Measurements from ENCODE around the gene SPTSSA. TPM values are rescaled to one million over a fixed set of nuclear protein-coding genes. Genes with fewer than 3 reads are reported as not detected.

SPTSSA gene
- total and polyA plus RNA-seq, 2 donors (not counting 1 experiment from before 2014, with no cell fraction given) = 3.8 to 6.9 TPM

- no peaks in the 10 kb centered on the region for H4K20me1 ChIP-seq (ENCODE audit: control insufficient read depth, insufficient read depth, low read length, poor library complexity, severe bottlenecking)
- no peaks in the 10 kb centered on the region for H3K4me1 ChIP-seq (ENCODE audit: control insufficient read depth in 2 of 2, insufficient read depth in 2 of 2, low read length in 2 of 2)
- H3K9ac ChIP-seq (ENCODE audit: low read length) = no peak overlapping the region
- DNase-seq (no peak), ATAC-seq (ENCODE audit: low read depth) (no peak)
- H3K9me3 ChIP-seq (ENCODE audit: control extremely low read depth in 1 of 3, control insufficient read depth in 2 of 3, insufficient read depth in 1 of 3, low read length in 2 of 3) = no peaks in the 10 kb centered on the region
- H3K4me1 Mint-ChIP-seq = no peaks in the 10 kb centered on the region
- no peak overlapping the region for H3K27ac Mint-ChIP-seq
- H3K27me3 ChIP-seq (replicated peaks in 1 of 4; ENCODE audit: control extremely low read depth in 1 of 4, control insufficient read depth in 3 of 4, insufficient read depth in 4 of 4, low read length in 3 of 4) = no peaks in the 10 kb centered on the region
- H3K79me2 ChIP-seq (ENCODE audit: control insufficient read depth, insufficient read depth, low read length) = no peaks in the 10 kb centered on the region
- WGBS (ENCODE audit: insufficient coverage) = no CpG with 5 or more reads among the region's 3 CpGs
- TF ChIP-seq EZH2 (IDR thresholded peaks at IDR 0.05; ENCODE audit: borderline replicate concordance, insufficient read depth, low read depth, low read length, poor library complexity, severe bottlenecking) (no peak), CTCF (IDR thresholded peaks at IDR 0.05) (no peak)
- H3K36me3 ChIP-seq (replicated peaks in 1 of 2; ENCODE audit: control extremely low read depth in 1 of 2, control insufficient read depth in 1 of 2, extremely low read depth in 1 of 2, insufficient read depth in 2 of 2, low read length in 1 of 2) = no peaks in the 10 kb centered on the region
- no peaks in the 10 kb centered on the region for H3K9me3 Mint-ChIP-seq (ENCODE audit: insufficient read depth)
- H3K27me3 Mint-ChIP-seq = peaks cover 7% of the 10 kb centered on the region
- H2AFZ ChIP-seq (ENCODE audit: insufficient read depth, low read depth, low read length, poor library complexity, severe bottlenecking) = no peak overlapping the region
- no peak overlapping the region for H3K4me3 ChIP-seq (ENCODE audit: control extremely low read depth in 1 of 5, extremely low read depth in 1 of 5, insufficient read depth in 1 of 5, low read depth in 2 of 5, low read length in 4 of 5)
- CTCF ChIA-PET = interaction anchor here (0.7 kb wide), 1 partner anchor 73 kb away, joined by 3 read pairs; no protein-coding TSS in a partner anchor
- no peak overlapping the region for H3K27ac ChIP-seq (ENCODE audit: low read length in 2 of 2)
- H3K4me2 ChIP-seq (replicated peaks; ENCODE audit: low read depth, low read length, poor library complexity, severe bottlenecking) = no peak overlapping the region
- POLR2A ChIA-PET = no interaction called here
- intact Hi-C loops (cut with micrococcal nuclease) = no loop called here
- H3K4me3 Mint-ChIP-seq = no peak overlapping the region
Observed at GRCh38 chr14:34398024-34398423, 64.0 kb downstream of the SPTSSA start.

GRCh38 chr14:34387974-34388516, 74.0 kb downstream of the SPTSSA start:
- Histone ChIP-seq H3K4me3 (ENCODE audit: control extremely low read depth in 1 of 5, extremely low read depth in 1 of 5, insufficient read depth in 1 of 5, low read depth in 2 of 5, low read length in 4 of 5) (no peak overlapping the region), H3K27me3 (replicated peaks in 1 of 4; ENCODE audit: control extremely low read depth in 1 of 4, control insufficient read depth in 3 of 4, insufficient read depth in 4 of 4, low read length in 3 of 4) (peaks cover 0 to 3% (median 0%) of the 10 kb centered on the region in 4 experiments), H4K20me1 (ENCODE audit: control insufficient read depth, insufficient read depth, low read length, poor library complexity, severe bottlenecking) (no peaks in the 10 kb centered on the region), H3K4me2 (replicated peaks; ENCODE audit: low read depth, low read length, poor library complexity, severe bottlenecking) (no peak overlapping the region), H3K27ac (ENCODE audit: low read length in 2 of 2) (no peak overlapping the region), H3K9ac (ENCODE audit: low read length) (no peak overlapping the region), H3K9me3 (ENCODE audit: control extremely low read depth in 1 of 3, control insufficient read depth in 2 of 3, insufficient read depth in 1 of 3, low read length in 2 of 3) (peaks cover 0 to 28% (median 0%) of the 10 kb centered on the region in 3 donors), H3K4me1 (ENCODE audit: control insufficient read depth in 2 of 2, insufficient read depth in 2 of 2, low read length in 2 of 2) (no peaks in the 10 kb centered on the region), H3K79me2 (ENCODE audit: control insufficient read depth, insufficient read depth, low read length) (no peaks in the 10 kb centered on the region), H3K36me3 (replicated peaks in 1 of 2; ENCODE audit: control extremely low read depth in 1 of 2, control insufficient read depth in 1 of 2, extremely low read depth in 1 of 2, insufficient read depth in 2 of 2, low read length in 1 of 2) (no peaks in the 10 kb centered on the region), H2AFZ (ENCODE audit: insufficient read depth, low read depth, low read length, poor library complexity, severe bottlenecking) (no peak overlapping the region)
- no peak overlapping the region for H3K27ac Mint-ChIP-seq
- no CpG with 5 or more reads among the region's 4 CpGs for WGBS (ENCODE audit: insufficient coverage)
- TF ChIP-seq CTCF (IDR thresholded peaks at IDR 0.05) = no peak
- no peak for TF ChIP-seq EZH2 (IDR thresholded peaks at IDR 0.05; ENCODE audit: borderline replicate concordance, insufficient read depth, low read depth, low read length, poor library complexity, severe bottlenecking)
- POLR2A ChIA-PET = no interaction called here
- DNase-seq (no peak), ATAC-seq (ENCODE audit: low read depth) (no peak)
- H3K9me3 Mint-ChIP-seq (ENCODE audit: insufficient read depth) = no peaks in the 10 kb centered on the region
- CTCF ChIA-PET = no interaction called here
- intact Hi-C loops (cut with micrococcal nuclease) = no loop called here
- no peaks in the 10 kb centered on the region for H3K4me1 Mint-ChIP-seq
- H3K4me3 Mint-ChIP-seq = no peak overlapping the region
- peaks cover 22% of the 10 kb centered on the region for H3K27me3 Mint-ChIP-seq

Measured in B cell (primary cell).